ENCODE data around the gene RUFY2. TPM values are rescaled to one million over a fixed set of nuclear protein-coding genes. Genes with fewer than 3 reads are reported as not detected.

Gene RUFY2
- total and polyA plus RNA-seq, 2 experiments from 2014 or later = 10.3 to 17.3 TPM

DNA sequence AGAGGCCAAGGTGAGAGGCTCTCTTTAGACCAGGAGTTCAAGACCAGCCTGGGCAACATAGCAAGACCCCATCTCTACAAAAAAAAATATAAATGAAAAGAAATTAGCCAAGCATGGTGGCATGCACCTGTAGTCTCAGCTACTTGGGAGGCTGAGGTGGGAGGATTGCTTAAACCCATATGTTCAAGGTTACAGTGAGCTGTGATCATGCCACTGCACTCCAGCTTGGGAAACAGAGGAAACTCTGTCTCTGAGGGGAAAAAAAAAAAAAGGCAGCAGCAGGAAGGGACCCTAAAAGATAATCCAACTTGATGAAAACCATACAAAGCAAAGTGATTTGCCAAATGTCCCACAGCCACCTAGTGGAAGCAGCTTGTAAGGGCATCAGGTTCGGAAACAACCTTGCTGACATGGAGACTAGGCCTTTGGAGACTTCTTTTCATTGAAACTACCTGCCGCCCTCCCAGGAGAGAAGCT lies 58.8 kb downstream of the RUFY2 start:
- Mint-ChIP-seq H3K27me3 (ENCODE audit: insufficient read depth, low read depth, poor library complexity) (peaks cover 1% of the 10 kb centered on the region), H3K4me3 (no peak overlapping the region), H3K36me3 (ENCODE audit: low read depth) (peaks cover 52% of the 10 kb centered on the region), H3K27ac (peak overlapping the region; percentile 90), H3K4me1 (peaks cover 2% of the 10 kb centered on the region; the same call in 1 of the 3 replicates), H3K9me3 (no peaks in the 10 kb centered on the region)
- no peak overlapping the region for H2AFZ ChIP-seq
- H3K4me2 ChIP-seq = no peak overlapping the region
- DNase-seq (ENCODE audit: low spot score) (peak; percentile 85), ATAC-seq (peak; percentile 86)
- no peaks in the 10 kb centered on the region for H3K79me2 ChIP-seq (replicated peaks; ENCODE audit: insufficient read depth)
- no peaks in the 10 kb centered on the region for H3K4me1 ChIP-seq (ENCODE audit: insufficient read depth)
- peaks cover 4% of the 10 kb centered on the region for H4K20me1 ChIP-seq (replicated peaks; ENCODE audit: insufficient read depth)
- TF ChIP-seq STAT1 (IDR thresholded peaks at IDR 0.05; ENCODE audit: unreplicated experiment) = no peak
- TF ChIP-seq NANOG (IDR thresholded peaks at IDR 0.05; ENCODE audit: borderline replicate concordance) = no peak
- TF ChIP-seq ZNF462 (CRISPR knock-in tag; IDR thresholded peaks at IDR 0.05) = no peak
- TF ChIP-seq CTCF (conservative IDR thresholded peaks at IDR 0.05; ENCODE audit: low read depth in 2 of 2) = peak; percentile 84 to 85
- no peak for TF ChIP-seq EZH2 (IDR thresholded peaks at IDR 0.05; ENCODE audit: low read depth, unreplicated experiment)
- no peak for TF ChIP-seq POLR2AphosphoS5 (IDR thresholded peaks at IDR 0.05; ENCODE audit: low read depth)
- H3K36me3 ChIP-seq (ENCODE audit: insufficient read depth) = peaks cover 14% of the 10 kb centered on the region
- H3K4me3 ChIP-seq = no peak overlapping the region
- H3K9me2 ChIP-seq (ENCODE audit: insufficient read depth) = no peaks in the 10 kb centered on the region
- H3K27ac ChIP-seq (ENCODE audit: low read depth) = peak overlapping the region; percentile 61; the same call in 1 of the 2 replicates
- H3K27me3 ChIP-seq (ENCODE audit: insufficient read depth) = no peaks in the 10 kb centered on the region
- peaks cover 6% of the 10 kb centered on the region; the same call in 1 of the 2 replicates for H3F3A ChIP-seq (replicated peaks; ENCODE audit: low read depth)

Measured in GM23338 (cell line).